Cardiac muscle cell (in vitro differentiated cells and primary cell): ENCODE measurements around the gene ARHGEF2. TPM values are rescaled to one million over a fixed set of nuclear protein-coding genes. Genes with fewer than 3 reads are reported as not detected.

Experiments
- DNase-seq, 2 donors: peaks; one replicate each; pipeline versions ENCODE4 v3.0.0 to v3.0.0-alpha.2; 2010 to 2017; ENCODE audit warnings: low read depth in 1 of 2, low spot score in 1 of 2
- H3K27ac ChIP-seq: fragments of 200-600 bp; sonication (generic); 2 replicates; pipeline ENCODE4 v1.5.1; 2016
- H3K27me3 ChIP-seq: fragments of 200-600 bp; sonication (generic); 2 replicates; pipeline ENCODE4 v1.6.0; 2016; ENCODE audit warnings: control low read depth
- H3K36me3 ChIP-seq: fragments of 200-600 bp; sonication (generic); 2 replicates; pipeline ENCODE4 v1.5.1; 2016; ENCODE audit warnings: control low read depth
- H3K4me1 ChIP-seq: fragments of 200-600 bp; sonication (generic); 2 replicates; pipeline ENCODE4 v1.8.1; 2017; ENCODE audit warnings: low read depth, mild to moderate bottlenecking, mixed run types
- H3K4me3 ChIP-seq: fragments of 200-600 bp; sonication (generic); 2 replicates; pipeline ENCODE4 v1.5.1; 2016; ENCODE audit warnings: mild to moderate bottlenecking
- H3K9me3 ChIP-seq: fragments of 200-600 bp; sonication (generic); 2 replicates; pipeline ENCODE4 v1.5.1; 2017; ENCODE audit warnings: low read depth, mild to moderate bottlenecking, control low read depth
- polyA plus RNA-seq: library from polyadenylated mRNA; unstranded; fragments of >200 nt; fragmentation: Nextera tagmentation; extraction: Ambion mirVana; gene quantifications from 2 replicates; pipeline ENCODE4 v1.2.1, GENCODE V29; 2016
- total RNA-seq: library from RNA; depleted of rRNA; stranded (reverse); fragments of >200 nt; gene quantifications from 2 replicates; pipeline ENCODE4 v1.2.3, GENCODE V29; 2016
- TF ChIP-seq, protein P1 (sequence below): IDR thresholded peaks from 2 replicates; pipeline ENCODE4 v1.5.1; 2012; ENCODE audit warnings: low read depth, mild to moderate bottlenecking, low read length

Gene ARHGEF2
- total and polyA plus RNA-seq, 2 experiments from 2014 or later = 38.6 to 126 TPM

DNA sequence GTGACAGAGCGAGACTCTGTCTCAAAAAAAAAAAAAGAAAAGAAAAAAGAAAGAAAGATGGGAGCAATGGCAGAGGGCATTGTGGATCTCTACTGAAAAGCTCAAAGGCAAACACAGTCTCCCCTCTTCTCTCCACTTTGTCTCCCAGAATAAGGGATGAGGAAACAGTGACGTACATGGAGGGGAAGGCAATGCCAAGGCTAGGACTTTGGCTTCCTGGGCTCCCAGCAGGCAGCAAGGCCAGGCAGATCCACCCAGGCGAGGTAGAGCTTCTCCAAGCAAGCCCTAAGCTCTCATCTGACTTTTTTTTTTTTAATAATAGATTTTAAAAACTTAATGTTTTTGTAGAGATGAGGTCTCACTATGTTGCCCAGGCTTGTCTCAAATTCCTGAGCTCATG is 4.6 kb downstream of the ARHGEF2 start:
- no peak for DNase-seq
- Histone ChIP-seq H3K4me1 (peaks cover 40% of the 10 kb centered on the region), H3K27ac (no peak overlapping the region), H3K4me3 (no peak overlapping the region), H3K27me3 (no peaks in the 10 kb centered on the region), H3K36me3 (no peaks in the 10 kb centered on the region), H3K9me3 (no peaks in the 10 kb centered on the region)
- TF ChIP-seq, protein P1, sequence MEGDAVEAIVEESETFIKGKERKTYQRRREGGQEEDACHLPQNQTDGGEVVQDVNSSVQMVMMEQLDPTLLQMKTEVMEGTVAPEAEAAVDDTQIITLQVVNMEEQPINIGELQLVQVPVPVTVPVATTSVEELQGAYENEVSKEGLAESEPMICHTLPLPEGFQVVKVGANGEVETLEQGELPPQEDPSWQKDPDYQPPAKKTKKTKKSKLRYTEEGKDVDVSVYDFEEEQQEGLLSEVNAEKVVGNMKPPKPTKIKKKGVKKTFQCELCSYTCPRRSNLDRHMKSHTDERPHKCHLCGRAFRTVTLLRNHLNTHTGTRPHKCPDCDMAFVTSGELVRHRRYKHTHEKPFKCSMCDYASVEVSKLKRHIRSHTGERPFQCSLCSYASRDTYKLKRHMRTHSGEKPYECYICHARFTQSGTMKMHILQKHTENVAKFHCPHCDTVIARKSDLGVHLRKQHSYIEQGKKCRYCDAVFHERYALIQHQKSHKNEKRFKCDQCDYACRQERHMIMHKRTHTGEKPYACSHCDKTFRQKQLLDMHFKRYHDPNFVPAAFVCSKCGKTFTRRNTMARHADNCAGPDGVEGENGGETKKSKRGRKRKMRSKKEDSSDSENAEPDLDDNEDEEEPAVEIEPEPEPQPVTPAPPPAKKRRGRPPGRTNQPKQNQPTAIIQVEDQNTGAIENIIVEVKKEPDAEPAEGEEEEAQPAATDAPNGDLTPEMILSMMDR = no peak

DNA sequence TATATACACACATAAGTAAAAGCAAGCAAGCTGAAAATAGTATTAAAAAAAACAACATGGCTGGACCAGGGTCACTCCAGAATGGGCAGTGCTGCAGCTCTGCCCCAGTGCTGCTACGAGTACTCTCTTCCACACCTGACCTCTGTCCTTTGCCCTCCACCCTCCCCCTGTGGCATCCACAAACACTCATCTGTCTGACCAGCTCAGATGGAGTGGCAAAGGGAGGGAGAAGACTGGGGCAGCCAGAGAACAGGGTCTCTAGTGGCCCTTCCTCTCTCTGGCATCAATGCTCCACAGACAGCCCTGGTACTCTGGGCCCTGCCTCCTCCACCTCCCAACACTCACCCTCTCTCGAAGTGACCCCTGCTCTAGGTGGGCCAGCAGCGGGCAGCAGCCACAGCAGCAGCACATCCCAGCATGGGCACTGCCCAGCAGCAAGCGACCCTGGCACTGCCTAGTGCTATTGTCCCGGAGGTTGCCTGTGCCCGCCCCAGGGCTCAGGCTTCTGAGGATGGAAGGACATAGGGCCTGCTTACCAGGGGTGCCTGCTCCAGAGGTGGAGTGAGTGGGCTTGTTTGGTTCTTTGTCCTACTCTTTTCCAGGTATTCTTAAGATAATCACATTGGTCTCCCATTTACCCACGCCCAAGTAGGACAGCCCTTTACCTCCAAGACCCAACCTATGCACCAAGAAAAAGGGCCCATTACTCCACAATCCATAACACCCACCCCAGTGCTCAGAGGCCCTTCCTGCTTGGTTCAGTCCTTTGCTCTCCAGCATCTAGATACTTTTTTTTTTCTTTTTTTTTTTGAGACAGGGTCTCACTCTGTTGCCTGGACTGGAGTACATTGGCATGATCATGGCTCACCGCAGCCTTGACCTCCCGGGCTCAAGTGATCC is 6.2 kb downstream of the ARHGEF2 start:
- H3K36me3 ChIP-seq = no peaks in the 10 kb centered on the region
- H3K27ac ChIP-seq = peak overlapping the region; percentile 23
- H3K4me1 ChIP-seq = peaks cover 54% of the 10 kb centered on the region
- H3K27me3 ChIP-seq = no peaks in the 10 kb centered on the region
- TF ChIP-seq, protein P1 = no peak
- DNase-seq = no peak
- H3K9me3 ChIP-seq = no peaks in the 10 kb centered on the region
- H3K4me3 ChIP-seq = no peak overlapping the region

DNA sequence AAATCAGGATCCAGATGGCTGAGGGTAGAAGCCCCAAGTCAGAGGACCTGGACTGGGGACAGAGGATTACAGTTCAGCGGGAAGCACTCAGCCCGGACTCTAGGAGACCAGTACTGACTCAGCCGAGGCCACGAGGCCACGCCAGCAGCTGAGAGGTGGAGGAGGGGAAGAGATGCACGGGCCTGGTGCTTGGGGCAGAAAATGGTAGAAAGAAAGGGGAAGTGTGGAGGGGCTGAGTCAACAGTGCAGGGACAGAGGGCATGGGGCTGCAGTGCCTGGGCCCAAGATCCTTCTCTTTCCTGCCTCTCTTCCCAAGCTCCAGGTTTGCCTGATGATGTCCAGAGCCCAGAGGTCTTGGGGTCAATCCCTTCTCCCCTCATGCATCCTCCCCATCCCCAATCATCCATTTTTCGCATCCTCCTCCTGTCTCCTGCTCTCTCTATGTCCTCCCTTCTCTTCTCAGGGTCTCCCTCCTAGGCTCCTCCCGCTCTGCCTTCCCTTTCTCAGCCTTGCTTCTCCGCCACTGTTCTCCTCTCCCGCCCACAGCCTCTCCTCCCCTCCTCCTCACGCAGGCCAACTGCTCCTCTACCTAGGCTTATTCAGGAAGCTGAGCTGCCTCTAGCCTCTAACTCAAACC is 7.7 kb downstream of the ARHGEF2 start:
- no peaks in the 10 kb centered on the region for H3K27me3 ChIP-seq
- H3K27ac ChIP-seq = peak overlapping the region; percentile 84
- H3K4me3 ChIP-seq = no peak overlapping the region
- H3K4me1 ChIP-seq = peaks cover 52% of the 10 kb centered on the region
- H3K36me3 ChIP-seq = no peaks in the 10 kb centered on the region
- peak in 1 of 2 donors; percentile 78 for DNase-seq
- H3K9me3 ChIP-seq = no peaks in the 10 kb centered on the region
- TF ChIP-seq, protein P1 = no peak

DNA sequence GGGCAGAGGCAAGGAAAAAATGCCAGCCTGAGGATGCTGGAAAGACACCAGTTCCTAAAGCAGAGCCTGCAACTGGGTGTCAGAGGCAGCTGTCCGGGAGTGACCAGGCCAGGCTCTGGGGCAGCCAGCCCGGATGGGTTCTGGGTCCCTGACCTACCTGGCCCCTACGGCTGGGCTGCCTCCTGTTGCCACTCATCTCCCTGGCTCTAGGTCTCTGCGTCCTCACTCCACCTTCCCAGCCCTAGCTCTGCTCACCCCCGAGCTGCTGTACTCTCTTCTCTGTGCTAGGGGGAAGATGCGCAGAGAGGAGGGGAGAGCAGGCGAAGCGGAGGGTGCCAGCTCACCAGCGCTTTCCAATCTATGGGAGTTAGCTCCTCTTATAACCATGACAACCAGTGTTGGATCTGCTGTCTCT is 9.0 kb downstream of the ARHGEF2 start:
- TF ChIP-seq, protein P1 = no peak
- Histone ChIP-seq H3K9me3 (no peaks in the 10 kb centered on the region), H3K36me3 (peaks cover 7% of the 10 kb centered on the region), H3K4me3 (no peak overlapping the region), H3K4me1 (peaks cover 40% of the 10 kb centered on the region), H3K27me3 (no peaks in the 10 kb centered on the region), H3K27ac (peak overlapping the region; percentile 84)
- DNase-seq = no peak

GRCh38 chr1:155968670-155969069 is 9.7 kb downstream of the ARHGEF2 start:
- H3K27ac ChIP-seq = peak overlapping the region; percentile 84
- no peak overlapping the region for H3K4me3 ChIP-seq
- TF ChIP-seq, protein P1 = no peak
- no peaks in the 10 kb centered on the region for H3K27me3 ChIP-seq
- H3K9me3 ChIP-seq = no peaks in the 10 kb centered on the region
- DNase-seq = peak; percentile 35 to 63
- H3K4me1 ChIP-seq = peaks cover 39% of the 10 kb centered on the region
- H3K36me3 ChIP-seq = peaks cover 9% of the 10 kb centered on the region
